Loucy (cell line): Measurements from ENCODE around the gene FLACC1.

Experiments used
- EZH2phosphoT487 ChIP-seq: fragments of 200-600 bp; IDR thresholded peaks from 2 replicates; pipeline ENCODE4 v1.6.1; 2018; ENCODE audit warnings: antibody characterized with exemption, mild to moderate bottlenecking, moderate library complexity, borderline replicate concordance
- TF ChIP-seq, protein P1 (sequence below): fragments of 200-600 bp; sonication (generic); conservative IDR thresholded peaks from 2 replicates; pipeline ENCODE4 v1.5.1; 2014; ENCODE audit warnings: mild to moderate bottlenecking, antibody characterized with exemption, low read length

GRCh38 chr2:201264472-201265173, 92.5 kb downstream of the FLACC1 start:
- TF ChIP-seq, protein P1, sequence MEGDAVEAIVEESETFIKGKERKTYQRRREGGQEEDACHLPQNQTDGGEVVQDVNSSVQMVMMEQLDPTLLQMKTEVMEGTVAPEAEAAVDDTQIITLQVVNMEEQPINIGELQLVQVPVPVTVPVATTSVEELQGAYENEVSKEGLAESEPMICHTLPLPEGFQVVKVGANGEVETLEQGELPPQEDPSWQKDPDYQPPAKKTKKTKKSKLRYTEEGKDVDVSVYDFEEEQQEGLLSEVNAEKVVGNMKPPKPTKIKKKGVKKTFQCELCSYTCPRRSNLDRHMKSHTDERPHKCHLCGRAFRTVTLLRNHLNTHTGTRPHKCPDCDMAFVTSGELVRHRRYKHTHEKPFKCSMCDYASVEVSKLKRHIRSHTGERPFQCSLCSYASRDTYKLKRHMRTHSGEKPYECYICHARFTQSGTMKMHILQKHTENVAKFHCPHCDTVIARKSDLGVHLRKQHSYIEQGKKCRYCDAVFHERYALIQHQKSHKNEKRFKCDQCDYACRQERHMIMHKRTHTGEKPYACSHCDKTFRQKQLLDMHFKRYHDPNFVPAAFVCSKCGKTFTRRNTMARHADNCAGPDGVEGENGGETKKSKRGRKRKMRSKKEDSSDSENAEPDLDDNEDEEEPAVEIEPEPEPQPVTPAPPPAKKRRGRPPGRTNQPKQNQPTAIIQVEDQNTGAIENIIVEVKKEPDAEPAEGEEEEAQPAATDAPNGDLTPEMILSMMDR: no peak
- TF ChIP-seq EZH2phosphoT487: no peak
